WTC11 (cell line): ENCODE measurements around the gene CRK. TPM values are rescaled to one million over a fixed set of nuclear protein-coding genes. Genes with fewer than 3 reads are reported as not detected.

ENCODE experiments used
- ATAC-seq: fragments of 200-7000 bp; cut with Tn5 transposase; 2 replicates; pipeline ENCODE4 v1.10.0; 2021; ENCODE audit warnings: mild to moderate bottlenecking, moderate library complexity
- CTCF ChIA-PET: fragments of 300-600 bp; sonication (Branson Sonifier 250); formaldehyde crosslinking; loops from one replicate; lab custom pipeline; 2021; ENCODE audit warnings: antibody characterized with exemption; lab: Charles Lee
- POLR2A ChIA-PET: fragments of 350-600 bp; sonication (Branson Sonifier 250); formaldehyde crosslinking; loops from one replicate; lab custom pipeline; 2021; ENCODE audit warnings: antibody characterized with exemption; lab: Charles Lee
- DNase-seq: peaks from one replicate; pipeline ENCODE4 v3.0.0; 2021; ENCODE audit warnings: low spot score
- H3K27ac Mint-ChIP-seq: 2 replicates; pipeline ENCODE4 v1.8.0; 2021; ENCODE audit warnings: mixed read lengths
- H3K27me3 Mint-ChIP-seq: 2 replicates; pipeline ENCODE4 v1.8.0; 2021; ENCODE audit warnings: low read depth, mild to moderate bottlenecking, moderate library complexity, mixed read lengths
- H3K36me3 Mint-ChIP-seq: 2 replicates; pipeline ENCODE4 v1.8.0; 2021; ENCODE audit warnings: mixed read lengths
- H3K4me1 Mint-ChIP-seq: 2 replicates; pipeline ENCODE4 v1.8.0; 2022; ENCODE audit warnings: mixed read lengths
- H3K4me3 Mint-ChIP-seq: 2 replicates; pipeline ENCODE4 v1.8.0; 2021; ENCODE audit warnings: mild to moderate bottlenecking, moderate library complexity, mixed read lengths
- H3K9me3 Mint-ChIP-seq: 2 replicates; pipeline ENCODE4 v1.8.0; 2021; ENCODE audit warnings: mixed read lengths
- ATF1 ChIP-seq: sonication (generic); formaldehyde crosslinking; IDR thresholded peaks from 2 replicates; pipeline ENCODE4 v1.8.1; 2023; ENCODE audit warnings: mild to moderate bottlenecking, moderate library complexity, missing genetic modification reagents
- CREB1 ChIP-seq: sonication (generic); formaldehyde crosslinking; IDR thresholded peaks from 2 replicates; pipeline ENCODE4 v1.8.0; 2023; ENCODE audit warnings: mild to moderate bottlenecking, missing genetic modification reagents
- FOXK1 ChIP-seq: sonication (generic); formaldehyde crosslinking; IDR thresholded peaks from 2 replicates; pipeline ENCODE4 v1.8.0; 2022; ENCODE audit warnings: mild to moderate bottlenecking, moderate library complexity, missing genetic modification reagents
- GTF2I ChIP-seq: fragments of 250-450 bp; sonication (Bioruptor Pico); conservative IDR thresholded peaks from 2 replicates; pipeline ENCODE4 v1.4.0; 2021; ENCODE audit warnings: mild to moderate bottlenecking
- HMGA2 ChIP-seq: fragments of 250-450 bp; sonication (Bioruptor Pico); IDR thresholded peaks from 2 replicates; pipeline ENCODE4 v1.4.0; 2021; ENCODE audit warnings: mild to moderate bottlenecking, moderate library complexity
- MXD4 ChIP-seq: fragments of 250-450 bp; sonication (Bioruptor Pico); IDR thresholded peaks from 2 replicates; pipeline ENCODE4 v1.8.0; 2021; ENCODE audit warnings: mild to moderate bottlenecking, moderate library complexity, borderline replicate concordance
- PRRX2 ChIP-seq: fragments of 250-450 bp; sonication (Bioruptor Pico); IDR thresholded peaks from 2 replicates; pipeline ENCODE4 v1.8.0; 2021; ENCODE audit warnings: mild to moderate bottlenecking
- TEAD1 ChIP-seq: sonication (generic); formaldehyde crosslinking; IDR thresholded peaks from 2 replicates; pipeline ENCODE4 v1.8.0; 2022; ENCODE audit warnings: mild to moderate bottlenecking, missing genetic modification reagents
- TP53 ChIP-seq: sonication (generic); formaldehyde crosslinking; IDR thresholded peaks from 2 replicates; pipeline ENCODE4 v1.8.1; 2023; ENCODE audit warnings: mild to moderate bottlenecking, missing genetic modification reagents
- ZBTB21 ChIP-seq: sonication (generic); formaldehyde crosslinking; IDR thresholded peaks from 2 replicates; pipeline ENCODE4 v1.8.1; 2023; ENCODE audit warnings: mild to moderate bottlenecking, missing genetic modification reagents, borderline replicate concordance
- total RNA-seq: library from RNA; stranded (reverse); gene quantifications from 3 replicates; pipeline ENCODE4 v1.2.3, GENCODE V29; 2021
- TF ChIP-seq, protein P1 (sequence below): fragments of 250-450 bp; sonication (Bioruptor Pico); IDR thresholded peaks from 2 replicates; pipeline ENCODE4 v2.1.2; 2022; ENCODE audit warnings: mild to moderate bottlenecking, moderate library complexity
- TF ChIP-seq, protein P2 (sequence below): sonication (generic); formaldehyde crosslinking; conservative IDR thresholded peaks from 2 replicates; pipeline ENCODE4 v1.8.1; 2023; ENCODE audit warnings: mild to moderate bottlenecking, low read depth, missing genetic modification reagents, moderate library complexity
- TF ChIP-seq, protein P3 (sequence below): sonication (generic); formaldehyde crosslinking; IDR thresholded peaks from 2 replicates; pipeline ENCODE4 v1.8.1; 2022; ENCODE audit warnings: low read depth, mild to moderate bottlenecking, moderate library complexity, missing genetic modification reagents, borderline replicate concordance
- TF ChIP-seq, protein P4 (sequence below): fragments of 250-450 bp; sonication (Bioruptor Pico); IDR thresholded peaks from 2 replicates; pipeline ENCODE4 v1.9.0; 2021; ENCODE audit warnings: moderate library complexity, mild to moderate bottlenecking, inconsistent platforms, borderline replicate concordance
- TF ChIP-seq, protein P5 (sequence below): fragments of 250-450 bp; sonication (Bioruptor Pico); IDR thresholded peaks from 2 replicates; pipeline ENCODE4 v1.9.0; 2021; ENCODE audit warnings: mild to moderate bottlenecking, borderline replicate concordance
- TF ChIP-seq, protein P6 (sequence below): sonication (generic); formaldehyde crosslinking; IDR thresholded peaks from 2 replicates; pipeline ENCODE4 v1.8.1; 2023; ENCODE audit warnings: mild to moderate bottlenecking, missing genetic modification reagents
- TF ChIP-seq, protein P7 (sequence below): sonication (generic); formaldehyde crosslinking; IDR thresholded peaks from 2 replicates; pipeline ENCODE4 v1.8.0; 2022; ENCODE audit warnings: missing genetic modification reagents

Gene CRK
- total RNA-seq, 1 experiment from 2014 or later = 45.2 TPM

DNA sequence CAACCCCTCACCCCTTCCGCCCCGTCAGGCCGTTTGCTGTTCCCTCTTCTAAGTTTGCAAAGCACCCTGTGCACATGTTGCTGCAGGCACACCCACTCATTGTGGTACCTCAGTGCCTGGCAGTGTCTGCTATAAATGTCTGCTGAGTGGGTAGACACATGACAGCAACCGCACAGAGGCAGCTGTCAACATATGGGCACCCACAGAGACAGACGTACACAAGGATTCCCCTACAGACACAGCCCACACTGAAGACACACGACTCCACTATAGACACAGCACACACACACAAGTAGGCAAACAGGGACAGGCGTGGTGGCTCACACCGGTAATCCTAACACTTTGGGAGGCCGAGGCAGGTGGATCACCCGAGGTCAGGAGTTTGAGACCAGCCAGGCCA lies 17.8 kb upstream of the CRK start:
- Mint-ChIP-seq H3K4me3 (no peak overlapping the region), H3K9me3 (no peaks in the 10 kb centered on the region), H3K27me3 (no peaks in the 10 kb centered on the region), H3K27ac (peak overlapping the region; percentile 15), H3K4me1 (peaks cover under 1% of the 10 kb centered on the region), H3K36me3 (peaks cover 25% of the 10 kb centered on the region)
- TF ChIP-seq, protein P1, sequence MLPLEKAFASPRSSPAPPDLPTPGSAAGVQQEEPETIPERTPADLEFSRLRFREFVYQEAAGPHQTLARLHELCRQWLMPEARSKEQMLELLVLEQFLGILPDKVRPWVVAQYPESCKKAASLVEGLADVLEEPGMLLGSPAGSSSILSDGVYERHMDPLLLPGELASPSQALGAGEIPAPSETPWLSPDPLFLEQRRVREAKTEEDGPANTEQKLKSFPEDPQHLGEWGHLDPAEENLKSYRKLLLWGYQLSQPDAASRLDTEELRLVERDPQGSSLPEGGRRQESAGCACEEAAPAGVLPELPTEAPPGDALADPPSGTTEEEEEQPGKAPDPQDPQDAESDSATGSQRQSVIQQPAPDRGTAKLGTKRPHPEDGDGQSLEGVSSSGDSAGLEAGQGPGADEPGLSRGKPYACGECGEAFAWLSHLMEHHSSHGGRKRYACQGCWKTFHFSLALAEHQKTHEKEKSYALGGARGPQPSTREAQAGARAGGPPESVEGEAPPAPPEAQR (CRISPR knock-in tag) = no peak
- CTCF ChIA-PET = no interaction called here
- ATAC-seq (no peak), DNase-seq (no peak)
- POLR2A ChIA-PET = no interaction called here

DNA sequence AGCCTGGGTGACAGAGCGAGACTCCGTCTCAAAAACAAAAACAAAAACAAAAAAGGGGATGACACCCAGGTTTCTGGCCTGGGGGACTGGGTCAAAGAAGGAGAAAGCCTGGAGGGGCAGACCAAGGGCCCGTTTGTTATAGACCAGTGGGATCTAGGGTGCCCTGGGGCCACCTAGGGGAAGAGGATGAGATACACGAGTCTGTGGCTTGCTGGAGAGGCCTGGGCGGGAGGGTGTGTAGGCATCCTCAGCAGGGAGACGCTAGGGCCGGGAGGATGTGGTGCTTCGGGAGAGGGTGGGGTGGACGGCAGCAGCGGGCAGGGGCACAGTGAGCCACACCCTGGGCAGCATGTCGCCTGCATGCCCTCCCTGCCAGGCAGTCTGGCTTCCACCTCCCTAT lies 17.1 kb upstream of the CRK start:
- Mint-ChIP-seq H3K4me3 (no peak overlapping the region), H3K27me3 (no peaks in the 10 kb centered on the region), H3K36me3 (peaks cover 27% of the 10 kb centered on the region), H3K27ac (no peak overlapping the region), H3K4me1 (peaks cover 6% of the 10 kb centered on the region), H3K9me3 (no peaks in the 10 kb centered on the region)
- ATAC-seq = peak; percentile 38; the same call in 1 of the 2 replicates
- POLR2A ChIA-PET = no interaction called here
- DNase-seq = peak; percentile 30
- TF ChIP-seq GTF2I (CRISPR knock-in tag) (no peak), ATF1 (CRISPR knock-in tag) (no peak), MXD4 (CRISPR knock-in tag) (no peak), PRRX2 (CRISPR knock-in tag) (no peak), FOXK1 (CRISPR knock-in tag) (no peak), TP53 (CRISPR knock-in tag) (no peak), HMGA2 (no peak), TEAD1 (no peak), ZBTB21 (no peak), CREB1 (CRISPR knock-in tag) (no peak)
- TF ChIP-seq, protein P2, sequence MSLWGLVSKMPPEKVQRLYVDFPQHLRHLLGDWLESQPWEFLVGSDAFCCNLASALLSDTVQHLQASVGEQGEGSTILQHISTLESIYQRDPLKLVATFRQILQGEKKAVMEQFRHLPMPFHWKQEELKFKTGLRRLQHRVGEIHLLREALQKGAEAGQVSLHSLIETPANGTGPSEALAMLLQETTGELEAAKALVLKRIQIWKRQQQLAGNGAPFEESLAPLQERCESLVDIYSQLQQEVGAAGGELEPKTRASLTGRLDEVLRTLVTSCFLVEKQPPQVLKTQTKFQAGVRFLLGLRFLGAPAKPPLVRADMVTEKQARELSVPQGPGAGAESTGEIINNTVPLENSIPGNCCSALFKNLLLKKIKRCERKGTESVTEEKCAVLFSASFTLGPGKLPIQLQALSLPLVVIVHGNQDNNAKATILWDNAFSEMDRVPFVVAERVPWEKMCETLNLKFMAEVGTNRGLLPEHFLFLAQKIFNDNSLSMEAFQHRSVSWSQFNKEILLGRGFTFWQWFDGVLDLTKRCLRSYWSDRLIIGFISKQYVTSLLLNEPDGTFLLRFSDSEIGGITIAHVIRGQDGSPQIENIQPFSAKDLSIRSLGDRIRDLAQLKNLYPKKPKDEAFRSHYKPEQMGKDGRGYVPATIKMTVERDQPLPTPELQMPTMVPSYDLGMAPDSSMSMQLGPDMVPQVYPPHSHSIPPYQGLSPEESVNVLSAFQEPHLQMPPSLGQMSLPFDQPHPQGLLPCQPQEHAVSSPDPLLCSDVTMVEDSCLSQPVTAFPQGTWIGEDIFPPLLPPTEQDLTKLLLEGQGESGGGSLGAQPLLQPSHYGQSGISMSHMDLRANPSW (CRISPR knock-in tag) = no peak
- TF ChIP-seq, protein P3, sequence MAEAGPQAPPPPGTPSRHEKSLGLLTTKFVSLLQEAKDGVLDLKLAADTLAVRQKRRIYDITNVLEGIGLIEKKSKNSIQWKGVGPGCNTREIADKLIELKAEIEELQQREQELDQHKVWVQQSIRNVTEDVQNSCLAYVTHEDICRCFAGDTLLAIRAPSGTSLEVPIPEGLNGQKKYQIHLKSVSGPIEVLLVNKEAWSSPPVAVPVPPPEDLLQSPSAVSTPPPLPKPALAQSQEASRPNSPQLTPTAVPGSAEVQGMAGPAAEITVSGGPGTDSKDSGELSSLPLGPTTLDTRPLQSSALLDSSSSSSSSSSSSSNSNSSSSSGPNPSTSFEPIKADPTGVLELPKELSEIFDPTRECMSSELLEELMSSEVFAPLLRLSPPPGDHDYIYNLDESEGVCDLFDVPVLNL = no peak
- TF ChIP-seq, protein P4, sequence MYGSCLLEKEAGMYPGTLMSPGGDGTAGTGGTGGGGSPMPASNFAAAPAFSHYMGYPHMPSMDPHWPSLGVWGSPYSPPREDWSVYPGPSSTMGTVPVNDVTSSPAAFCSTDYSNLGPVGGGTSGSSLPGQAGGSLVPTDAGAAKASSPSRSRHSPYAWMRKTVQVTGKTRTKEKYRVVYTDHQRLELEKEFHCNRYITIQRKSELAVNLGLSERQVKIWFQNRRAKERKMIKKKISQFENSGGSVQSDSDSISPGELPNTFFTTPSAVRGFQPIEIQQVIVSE (CRISPR knock-in tag) = no peak
- TF ChIP-seq, protein P5, sequence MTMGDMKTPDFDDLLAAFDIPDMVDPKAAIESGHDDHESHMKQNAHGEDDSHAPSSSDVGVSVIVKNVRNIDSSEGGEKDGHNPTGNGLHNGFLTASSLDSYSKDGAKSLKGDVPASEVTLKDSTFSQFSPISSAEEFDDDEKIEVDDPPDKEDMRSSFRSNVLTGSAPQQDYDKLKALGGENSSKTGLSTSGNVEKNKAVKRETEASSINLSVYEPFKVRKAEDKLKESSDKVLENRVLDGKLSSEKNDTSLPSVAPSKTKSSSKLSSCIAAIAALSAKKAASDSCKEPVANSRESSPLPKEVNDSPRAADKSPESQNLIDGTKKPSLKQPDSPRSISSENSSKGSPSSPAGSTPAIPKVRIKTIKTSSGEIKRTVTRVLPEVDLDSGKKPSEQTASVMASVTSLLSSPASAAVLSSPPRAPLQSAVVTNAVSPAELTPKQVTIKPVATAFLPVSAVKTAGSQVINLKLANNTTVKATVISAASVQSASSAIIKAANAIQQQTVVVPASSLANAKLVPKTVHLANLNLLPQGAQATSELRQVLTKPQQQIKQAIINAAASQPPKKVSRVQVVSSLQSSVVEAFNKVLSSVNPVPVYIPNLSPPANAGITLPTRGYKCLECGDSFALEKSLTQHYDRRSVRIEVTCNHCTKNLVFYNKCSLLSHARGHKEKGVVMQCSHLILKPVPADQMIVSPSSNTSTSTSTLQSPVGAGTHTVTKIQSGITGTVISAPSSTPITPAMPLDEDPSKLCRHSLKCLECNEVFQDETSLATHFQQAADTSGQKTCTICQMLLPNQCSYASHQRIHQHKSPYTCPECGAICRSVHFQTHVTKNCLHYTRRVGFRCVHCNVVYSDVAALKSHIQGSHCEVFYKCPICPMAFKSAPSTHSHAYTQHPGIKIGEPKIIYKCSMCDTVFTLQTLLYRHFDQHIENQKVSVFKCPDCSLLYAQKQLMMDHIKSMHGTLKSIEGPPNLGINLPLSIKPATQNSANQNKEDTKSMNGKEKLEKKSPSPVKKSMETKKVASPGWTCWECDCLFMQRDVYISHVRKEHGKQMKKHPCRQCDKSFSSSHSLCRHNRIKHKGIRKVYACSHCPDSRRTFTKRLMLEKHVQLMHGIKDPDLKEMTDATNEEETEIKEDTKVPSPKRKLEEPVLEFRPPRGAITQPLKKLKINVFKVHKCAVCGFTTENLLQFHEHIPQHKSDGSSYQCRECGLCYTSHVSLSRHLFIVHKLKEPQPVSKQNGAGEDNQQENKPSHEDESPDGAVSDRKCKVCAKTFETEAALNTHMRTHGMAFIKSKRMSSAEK (CRISPR knock-in tag) = no peak
- TF ChIP-seq, protein P6, sequence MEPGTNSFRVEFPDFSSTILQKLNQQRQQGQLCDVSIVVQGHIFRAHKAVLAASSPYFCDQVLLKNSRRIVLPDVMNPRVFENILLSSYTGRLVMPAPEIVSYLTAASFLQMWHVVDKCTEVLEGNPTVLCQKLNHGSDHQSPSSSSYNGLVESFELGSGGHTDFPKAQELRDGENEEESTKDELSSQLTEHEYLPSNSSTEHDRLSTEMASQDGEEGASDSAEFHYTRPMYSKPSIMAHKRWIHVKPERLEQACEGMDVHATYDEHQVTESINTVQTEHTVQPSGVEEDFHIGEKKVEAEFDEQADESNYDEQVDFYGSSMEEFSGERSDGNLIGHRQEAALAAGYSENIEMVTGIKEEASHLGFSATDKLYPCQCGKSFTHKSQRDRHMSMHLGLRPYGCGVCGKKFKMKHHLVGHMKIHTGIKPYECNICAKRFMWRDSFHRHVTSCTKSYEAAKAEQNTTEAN (CRISPR knock-in tag) = no peak
- TF ChIP-seq, protein P7, sequence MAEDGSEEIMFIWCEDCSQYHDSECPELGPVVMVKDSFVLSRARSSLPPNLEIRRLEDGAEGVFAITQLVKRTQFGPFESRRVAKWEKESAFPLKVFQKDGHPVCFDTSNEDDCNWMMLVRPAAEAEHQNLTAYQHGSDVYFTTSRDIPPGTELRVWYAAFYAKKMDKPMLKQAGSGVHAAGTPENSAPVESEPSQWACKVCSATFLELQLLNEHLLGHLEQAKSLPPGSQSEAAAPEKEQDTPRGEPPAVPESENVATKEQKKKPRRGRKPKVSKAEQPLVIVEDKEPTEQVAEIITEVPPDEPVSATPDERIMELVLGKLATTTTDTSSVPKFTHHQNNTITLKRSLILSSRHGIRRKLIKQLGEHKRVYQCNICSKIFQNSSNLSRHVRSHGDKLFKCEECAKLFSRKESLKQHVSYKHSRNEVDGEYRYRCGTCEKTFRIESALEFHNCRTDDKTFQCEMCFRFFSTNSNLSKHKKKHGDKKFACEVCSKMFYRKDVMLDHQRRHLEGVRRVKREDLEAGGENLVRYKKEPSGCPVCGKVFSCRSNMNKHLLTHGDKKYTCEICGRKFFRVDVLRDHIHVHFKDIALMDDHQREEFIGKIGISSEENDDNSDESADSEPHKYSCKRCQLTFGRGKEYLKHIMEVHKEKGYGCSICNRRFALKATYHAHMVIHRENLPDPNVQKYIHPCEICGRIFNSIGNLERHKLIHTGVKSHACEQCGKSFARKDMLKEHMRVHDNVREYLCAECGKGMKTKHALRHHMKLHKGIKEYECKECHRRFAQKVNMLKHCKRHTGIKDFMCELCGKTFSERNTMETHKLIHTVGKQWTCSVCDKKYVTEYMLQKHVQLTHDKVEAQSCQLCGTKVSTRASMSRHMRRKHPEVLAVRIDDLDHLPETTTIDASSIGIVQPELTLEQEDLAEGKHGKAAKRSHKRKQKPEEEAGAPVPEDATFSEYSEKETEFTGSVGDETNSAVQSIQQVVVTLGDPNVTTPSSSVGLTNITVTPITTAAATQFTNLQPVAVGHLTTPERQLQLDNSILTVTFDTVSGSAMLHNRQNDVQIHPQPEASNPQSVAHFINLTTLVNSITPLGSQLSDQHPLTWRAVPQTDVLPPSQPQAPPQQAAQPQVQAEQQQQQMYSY = no peak
- CTCF ChIA-PET = interaction anchor here (1.2 kb wide), 1 partner anchor 12 kb away, joined by 3 read pairs; no protein-coding TSS in a partner anchor
